RPMI8226 (cell line): ENCODE results near the gene CYTH4.
A peak's percentile ranks its signal among the peaks of the same experiment; 100 is the strongest.
"Not testable (repeated sequence)": the region's sequence is repeated elsewhere in the genome, so short reads cannot be mapped to it uniquely, and the experiment has no call there.

Experiments
- DNase-seq: peaks from one replicate; pipeline ENCODE4 v3.0.0-alpha.2; 2015

CYTH4 gene

GRCh38 chr22:37311761-37312312 is 29.5 kb downstream of the CYTH4 start:
- no peak for DNase-seq

- DNase-seq, result peak; percentile 31
Observed at GRCh38 chr22:37312549-37313183, 30.4 kb downstream of the CYTH4 start.

GRCh38 chr22:37313376-37314314 is 31.3 kb downstream of the CYTH4 start:
- no peak for DNase-seq

GRCh38 chr22:37314315-37315074 is 32.2 kb downstream of the CYTH4 start:
- DNase-seq, result no peak

GRCh38 chr22:37316405-37316804 is 34.1 kb downstream of the CYTH4 start:
- no peak for DNase-seq

GRCh38 chr22:37316875-37317371 is 34.6 kb downstream of the CYTH4 start:
- DNase-seq, result peak; percentile 84

GRCh38 chr22:37317698-37318210 is 35.4 kb downstream of the CYTH4 start:
- DNase-seq, result no peak

- no peak for DNase-seq
Observed at GRCh38 chr22:37318364-37319109, 36.2 kb downstream of the CYTH4 start.

GRCh38 chr22:37319469-37319868 is 37.2 kb downstream of the CYTH4 start:
- no peak for DNase-seq

- no peak for DNase-seq
Observed at GRCh38 chr22:37320726-37321677, 38.7 kb downstream of the CYTH4 start.

- DNase-seq, result no peak
Observed at GRCh38 chr22:37324340-37325038, 42.2 kb downstream of the CYTH4 start.

- no peak for DNase-seq
Observed at GRCh38 chr22:37325039-37325395, 42.7 kb downstream of the CYTH4 start.

GRCh38 chr22:37326726-37327125 is 44.4 kb downstream of the CYTH4 start:
- no peak for DNase-seq

GRCh38 chr22:37328017-37328416 is 45.7 kb downstream of the CYTH4 start:
- no peak for DNase-seq

GRCh38 chr22:37328538-37329237 is 46.4 kb downstream of the CYTH4 start:
- DNase-seq, result not testable (repeated sequence)

- DNase-seq, result no peak
Observed at GRCh38 chr22:37329238-37330140, 47.2 kb downstream of the CYTH4 start.

- peak; percentile 97 for DNase-seq
Observed at GRCh38 chr22:37330200-37331033, 48.1 kb downstream of the CYTH4 start.
